ENCODE data around the gene GOLT1A.

GRCh38 chr1:204248954-204249353, 35.2 kb upstream of the GOLT1A start:
- TF ChIP-seq, protein P1, sequence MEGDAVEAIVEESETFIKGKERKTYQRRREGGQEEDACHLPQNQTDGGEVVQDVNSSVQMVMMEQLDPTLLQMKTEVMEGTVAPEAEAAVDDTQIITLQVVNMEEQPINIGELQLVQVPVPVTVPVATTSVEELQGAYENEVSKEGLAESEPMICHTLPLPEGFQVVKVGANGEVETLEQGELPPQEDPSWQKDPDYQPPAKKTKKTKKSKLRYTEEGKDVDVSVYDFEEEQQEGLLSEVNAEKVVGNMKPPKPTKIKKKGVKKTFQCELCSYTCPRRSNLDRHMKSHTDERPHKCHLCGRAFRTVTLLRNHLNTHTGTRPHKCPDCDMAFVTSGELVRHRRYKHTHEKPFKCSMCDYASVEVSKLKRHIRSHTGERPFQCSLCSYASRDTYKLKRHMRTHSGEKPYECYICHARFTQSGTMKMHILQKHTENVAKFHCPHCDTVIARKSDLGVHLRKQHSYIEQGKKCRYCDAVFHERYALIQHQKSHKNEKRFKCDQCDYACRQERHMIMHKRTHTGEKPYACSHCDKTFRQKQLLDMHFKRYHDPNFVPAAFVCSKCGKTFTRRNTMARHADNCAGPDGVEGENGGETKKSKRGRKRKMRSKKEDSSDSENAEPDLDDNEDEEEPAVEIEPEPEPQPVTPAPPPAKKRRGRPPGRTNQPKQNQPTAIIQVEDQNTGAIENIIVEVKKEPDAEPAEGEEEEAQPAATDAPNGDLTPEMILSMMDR (IDR thresholded peaks at IDR 0.05; ENCODE audit: insufficient read depth, low read depth, low read length), result no peak
- no peak for TF ChIP-seq EZH2 (IDR thresholded peaks at IDR 0.05; ENCODE audit: insufficient read depth, low read length)

All from astrocyte (in vitro differentiated cells and primary cell).